NCI-H2081 (cell line): ENCODE data around the gene THAP5.
"Not testable (repeated sequence)": the region's sequence is repeated elsewhere in the genome, so short reads cannot be mapped to it uniquely, and the experiment has no call there.

Experiments used
- DNase-seq, 2 experiments: peaks; one replicate each; lab custom pipeline; 2025; lab: John Stamatoyannopoulos, UW

Gene THAP5

GRCh38 chr7:108584211-108584610, 14.7 kb upstream of the THAP5 start:
- DNase-seq: no peak

DNA sequence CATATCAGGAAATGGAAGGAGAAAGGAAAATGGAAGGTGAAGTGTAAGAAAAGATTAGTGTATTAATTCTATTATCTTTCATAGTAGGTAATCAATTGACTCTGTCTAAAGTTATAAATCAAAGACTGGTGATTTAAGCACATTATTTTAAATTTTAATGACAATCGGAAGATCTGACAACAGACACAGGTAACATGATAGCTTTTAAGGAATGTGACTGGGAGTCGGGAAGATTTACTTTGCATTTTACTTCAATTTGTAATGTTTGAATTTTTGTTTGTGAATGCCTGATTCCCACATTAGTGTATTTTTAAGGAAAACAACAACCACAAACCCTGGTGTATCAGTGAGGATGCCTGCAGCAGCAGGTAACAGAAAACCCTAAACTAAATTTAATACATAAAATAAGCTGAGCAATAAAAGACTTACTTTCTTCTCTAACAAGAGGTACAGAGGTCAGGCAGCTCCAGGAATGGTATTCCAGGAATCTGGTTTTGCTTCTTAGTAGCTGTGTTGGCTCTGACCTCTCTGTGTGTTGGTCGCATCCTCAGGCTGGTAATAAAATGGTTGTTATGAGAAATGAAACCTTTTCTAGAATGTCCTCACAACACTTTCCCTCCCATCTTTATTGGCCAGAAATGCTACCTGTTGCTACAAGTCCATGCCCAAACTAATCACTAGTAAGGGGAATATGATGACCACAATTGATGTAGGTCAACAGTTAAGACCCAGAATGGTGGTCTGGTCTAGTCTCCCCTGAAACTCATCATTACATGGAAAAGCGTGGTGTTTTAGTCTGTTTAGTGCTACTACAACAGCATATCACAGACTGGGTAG, 12.4 kb upstream of the THAP5 start:
- DNase-seq: no peak

- DNase-seq: no peak
These were observed 10.8 kb upstream of the THAP5 start for GRCh38 chr7:108580298-108580697.

DNA sequence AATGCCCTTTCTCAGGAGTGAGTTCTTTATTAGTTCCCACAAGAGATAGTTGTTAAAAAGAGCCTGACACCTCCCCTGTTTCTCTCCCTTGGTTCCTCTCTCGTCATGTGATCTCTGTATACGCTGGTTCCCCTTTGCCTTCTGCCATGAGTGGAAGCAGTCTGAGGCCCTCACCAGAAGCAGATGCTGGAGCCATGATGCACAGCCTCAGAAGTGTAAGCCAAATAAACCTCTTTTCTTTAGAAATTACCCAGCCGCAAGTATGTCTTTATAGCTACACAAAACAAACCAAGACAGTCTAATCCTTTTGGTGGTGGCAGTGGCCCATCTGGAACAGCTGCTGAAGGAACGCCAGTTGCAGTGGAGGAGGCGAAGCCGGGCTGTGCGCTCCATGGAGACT, 9.4 kb upstream of the THAP5 start:
- DNase-seq: no peak

GRCh38 chr7:108576116-108576515, 6.6 kb upstream of the THAP5 start:
- DNase-seq: no peak

- no peak for DNase-seq
These were observed 5.7 kb upstream of the THAP5 start for GRCh38 chr7:108575156-108575555.

- DNase-seq: no peak
These were observed 3.0 kb upstream of the THAP5 start for GRCh38 chr7:108572480-108572879.

DNA sequence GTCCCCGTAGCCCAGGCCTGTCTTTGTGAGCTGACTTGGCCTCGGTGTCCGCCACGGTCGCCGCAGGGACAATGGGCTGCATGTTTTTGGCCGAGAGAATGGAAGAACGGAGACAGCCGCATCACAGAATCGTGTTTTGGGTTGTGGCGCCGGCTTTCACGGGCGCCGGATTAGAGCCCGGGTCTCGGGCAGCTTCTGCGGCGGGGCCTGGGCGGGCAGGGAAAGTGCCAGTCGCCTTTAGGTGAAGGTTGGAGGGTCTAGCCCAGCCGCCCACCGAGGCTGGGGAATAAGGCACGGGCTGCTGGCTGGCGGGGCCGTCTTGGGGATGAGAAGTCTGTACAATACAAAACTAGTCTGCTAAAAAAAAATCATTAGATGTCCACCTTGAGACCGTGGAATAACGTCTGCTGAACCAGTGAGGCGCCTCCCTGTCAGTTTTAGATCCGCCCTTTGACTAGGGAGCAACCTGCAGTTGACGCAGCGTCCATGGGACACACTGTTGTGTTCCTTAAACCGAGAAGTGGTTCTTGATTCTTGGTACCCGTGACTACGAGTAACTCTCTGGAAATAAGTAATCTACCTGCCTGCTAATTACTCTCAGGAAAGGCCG, 745 bp upstream of the THAP5 start:
- peak; percentile 45 to 68 for DNase-seq

GRCh38 chr7:108568801-108569380, 615 bp downstream of the THAP5 start:
- peak in 1 of 2 experiments; percentile 62 for DNase-seq

DNA sequence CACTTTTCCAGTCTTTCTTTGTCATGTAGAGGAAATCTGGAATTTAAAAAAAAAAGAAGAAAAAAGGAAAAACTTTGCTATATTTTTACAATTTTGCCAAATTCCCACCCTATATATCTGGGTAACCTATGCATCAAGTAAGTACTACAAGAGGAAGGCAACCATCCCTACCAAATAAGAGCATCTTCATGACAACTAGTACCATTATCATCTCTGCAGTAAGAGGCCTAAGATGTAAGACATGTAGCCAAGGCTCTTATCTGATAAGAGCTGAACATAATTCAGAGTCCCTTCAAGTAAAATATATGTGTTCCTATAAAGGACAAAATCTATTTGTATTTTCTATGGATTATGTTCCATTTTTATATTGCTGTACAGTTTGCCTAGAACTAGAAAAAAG, 3.5 kb downstream of the THAP5 start:
- no peak for DNase-seq

DNA sequence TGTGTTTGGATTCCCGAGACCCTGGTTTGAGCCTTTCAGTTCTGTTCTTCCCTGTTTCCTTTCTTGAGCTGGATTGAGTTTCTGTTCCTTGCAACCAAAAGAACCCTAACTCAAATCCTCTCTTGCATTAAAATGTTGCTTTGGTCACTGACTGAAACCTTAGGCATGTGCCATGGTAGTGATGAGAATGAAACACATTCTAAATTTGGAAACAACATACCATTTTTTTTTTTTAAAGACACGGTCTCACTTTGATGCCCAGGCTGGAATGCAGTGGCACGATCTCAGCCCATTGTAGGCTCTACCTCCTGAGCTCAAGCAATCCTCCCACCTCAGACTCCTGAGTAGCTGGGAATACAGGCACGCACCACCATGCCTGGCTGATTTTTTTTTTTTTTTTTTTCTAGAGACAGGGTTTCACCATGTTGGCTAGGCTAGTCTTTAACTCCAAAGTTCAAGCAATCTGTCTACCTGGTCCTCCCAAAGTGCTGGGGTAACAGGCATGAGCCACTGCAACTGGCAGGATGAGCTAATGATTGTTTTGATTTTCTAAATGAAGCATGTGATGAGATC, 8.4 kb downstream of the THAP5 start:
- DNase-seq: no peak

DNA sequence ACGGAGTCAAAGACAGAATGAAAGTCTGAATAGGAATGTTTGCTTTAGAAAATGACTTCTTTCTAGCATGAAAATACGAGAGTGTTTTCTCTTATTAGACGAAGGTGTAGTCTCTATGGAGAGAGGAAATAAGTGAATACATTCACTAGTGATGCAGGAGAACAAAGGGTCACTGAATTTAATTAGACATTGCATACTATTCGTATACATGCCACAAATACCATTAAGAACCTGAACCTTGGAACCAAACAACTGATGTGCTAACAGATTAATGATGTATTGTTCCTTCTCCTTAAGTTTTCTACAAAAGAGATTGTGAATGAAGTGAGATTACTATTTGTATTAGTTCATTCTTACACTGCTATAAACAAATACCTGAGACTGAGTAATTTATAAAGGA, 10.3 kb downstream of the THAP5 start:
- DNase-seq: no peak

- no peak for DNase-seq
These were observed 11.9 kb downstream of the THAP5 start for GRCh38 chr7:108557617-108558016.

DNA sequence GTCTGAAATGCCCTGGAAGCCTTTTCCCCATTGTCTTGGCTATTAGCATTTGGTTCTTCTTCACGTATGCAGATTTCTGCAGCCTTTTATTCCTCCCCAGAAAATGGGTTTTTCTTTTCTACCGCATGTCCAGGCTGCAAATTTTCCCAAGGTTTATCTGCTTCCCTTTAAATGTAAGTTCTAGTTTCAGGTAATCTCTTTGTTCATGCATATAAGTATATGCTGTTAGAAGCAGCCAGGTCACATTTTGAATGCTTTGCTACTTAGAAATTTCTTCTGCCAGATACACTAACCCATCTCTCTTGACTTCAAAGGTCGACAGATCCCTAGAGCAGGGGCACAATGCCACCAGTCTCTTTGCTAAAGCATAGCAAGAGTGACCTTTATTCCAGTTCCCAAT, 12.3 kb downstream of the THAP5 start:
- no peak for DNase-seq

DNA sequence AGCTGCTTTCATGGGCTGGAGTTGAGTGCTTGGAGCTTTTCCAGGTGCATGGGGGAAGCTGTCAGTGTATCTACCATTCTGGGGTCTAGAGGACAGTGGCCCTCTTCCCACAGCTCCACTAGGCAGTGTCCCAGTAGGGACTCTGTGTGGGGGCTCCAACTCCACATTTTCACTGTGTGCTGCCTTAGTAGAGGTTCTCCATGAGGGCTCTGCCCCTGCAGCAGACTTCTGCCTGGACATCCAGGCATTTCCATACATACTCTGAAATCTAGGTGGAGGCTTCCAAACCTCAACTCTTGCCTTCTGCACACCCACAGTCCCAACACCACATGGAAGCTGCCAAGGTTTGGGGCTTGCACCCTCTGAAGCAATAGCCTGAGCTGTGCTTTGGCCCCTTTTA, 12.8 kb downstream of the THAP5 start:
- DNase-seq: not testable (repeated sequence)

- not testable (repeated sequence) for DNase-seq
These were observed 21.2 kb downstream of the THAP5 start for GRCh38 chr7:108548141-108548896.

GRCh38 chr7:108541478-108541877, 28.0 kb downstream of the THAP5 start:
- no peak for DNase-seq

DNA sequence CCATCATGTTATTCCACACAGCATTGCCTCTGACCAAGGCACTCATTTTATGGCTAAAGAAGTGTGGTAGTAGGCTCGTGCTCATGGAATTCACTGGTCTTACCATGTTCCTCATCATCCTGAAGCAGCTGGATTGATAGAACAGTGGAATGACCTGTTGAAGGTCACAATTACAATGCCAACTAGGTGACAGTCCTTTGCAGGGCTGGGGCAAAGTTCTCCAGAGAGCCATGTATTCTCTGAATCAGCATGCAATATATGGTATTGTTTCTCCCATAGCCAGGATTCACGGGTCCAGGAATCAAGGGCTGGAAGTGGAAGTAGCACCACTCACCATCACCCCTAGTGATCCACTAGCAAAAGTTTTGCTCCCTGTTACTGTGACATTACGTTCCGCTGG, 30.8 kb downstream of the THAP5 start:
- DNase-seq: not testable (repeated sequence)

DNA sequence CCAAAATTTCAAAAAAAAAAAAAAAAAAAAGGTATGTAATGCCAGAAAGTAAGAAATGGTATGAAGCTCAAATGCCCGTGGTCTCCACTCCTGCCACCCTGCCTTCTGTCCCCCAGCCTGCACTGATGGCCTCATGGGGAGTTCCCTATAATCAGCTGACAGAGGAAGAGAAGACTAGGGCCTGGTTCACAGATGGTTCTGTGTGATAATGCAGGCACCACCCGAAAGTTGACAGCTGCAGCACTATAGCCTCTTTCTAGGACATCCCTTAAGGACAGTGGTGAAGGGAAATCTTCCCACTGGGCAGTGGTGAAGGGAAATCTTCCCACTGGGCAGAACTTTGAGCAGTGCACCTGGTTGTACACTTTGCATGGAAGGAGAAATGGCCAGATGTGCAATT, 31.3 kb downstream of the THAP5 start:
- DNase-seq: not testable (repeated sequence)

DNA sequence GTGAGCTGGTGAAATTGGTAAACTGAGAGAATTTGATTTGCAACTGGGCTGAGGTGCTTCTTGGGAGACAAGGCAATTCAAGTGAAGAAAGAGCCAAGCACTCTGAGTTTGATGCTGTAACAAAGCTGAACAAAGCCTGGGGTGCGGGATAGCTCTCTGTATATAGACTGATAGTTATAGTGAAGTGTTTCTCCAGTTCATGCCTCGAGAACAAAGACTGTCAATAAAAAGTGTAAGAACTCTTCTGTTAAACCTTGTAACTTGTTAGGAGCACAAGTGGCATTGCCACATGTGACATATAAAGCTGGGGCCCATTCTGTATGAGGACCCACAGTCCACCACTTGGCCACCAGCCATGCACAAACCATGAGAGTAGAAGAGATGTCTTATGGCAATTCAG, 32.3 kb downstream of the THAP5 start:
- no peak for DNase-seq

- no peak for DNase-seq
These were observed 33.8 kb downstream of the THAP5 start for GRCh38 chr7:108535744-108536143.

DNA sequence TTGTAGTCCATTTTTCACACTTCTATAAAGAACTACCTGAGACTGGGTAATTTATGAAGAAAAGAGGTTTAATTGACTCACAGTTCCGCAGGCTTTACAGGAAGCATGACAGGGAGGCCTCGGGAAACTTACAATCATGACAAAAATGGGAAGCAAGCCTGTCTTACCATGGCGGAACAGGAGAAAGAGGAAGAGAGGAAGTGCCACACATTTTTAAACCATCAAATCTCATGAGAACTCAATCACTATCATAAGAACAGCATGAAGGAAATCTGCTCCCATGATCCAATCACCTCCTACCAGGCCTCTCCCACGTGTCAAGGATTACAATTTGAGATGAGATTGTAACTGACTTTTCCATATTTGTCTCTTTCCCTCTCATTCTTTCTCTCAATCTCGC, 34.2 kb downstream of the THAP5 start:
- no peak for DNase-seq
